Suprapubic skin (tissue), 4 donors: Measurements from ENCODE around the gene ADAMTS9. TPM values are rescaled to one million over a fixed set of nuclear protein-coding genes. Genes with fewer than 3 reads are reported as not detected.

Experiments
- DNase-seq, 2 donors: peaks; one replicate each; pipeline ENCODE4 v3.0.0-alpha.2; 2019; ENCODE audit warnings: low spot score in 2 of 2
- H3K27ac ChIP-seq: fragments of 200-600 bp; sonication (generic); one replicate; pipeline ENCODE4 v1.5.1; 2019
- H3K27me3 ChIP-seq: fragments of 200-600 bp; sonication (generic); one replicate; pipeline ENCODE4 v1.5.1; 2019
- H3K36me3 ChIP-seq: fragments of 200-600 bp; sonication (generic); one replicate; pipeline ENCODE4 v1.5.1; 2019
- H3K4me1 ChIP-seq: fragments of 200-600 bp; sonication (generic); one replicate; pipeline ENCODE4 v1.5.1; 2019
- H3K4me3 ChIP-seq: fragments of 200-600 bp; sonication (generic); one replicate; pipeline ENCODE4 v1.5.1; 2019; ENCODE audit warnings: mild to moderate bottlenecking
- H3K9me3 ChIP-seq: fragments of 200-600 bp; sonication (generic); one replicate; pipeline ENCODE4 v1.5.1; 2019
- CTCF ChIP-seq, 2 donors: fragments of 200-600 bp in 1 of 2; fragments of 450-650 bp in 1 of 2; sonication (generic) in 1 of 2; IDR thresholded peaks; one replicate each; pipeline ENCODE4 v1.5.1; 2016 to 2019; ENCODE audit warnings: antibody characterized with exemption in 2 of 2, mild to moderate bottlenecking in 1 of 2, moderate library complexity in 1 of 2
- EP300 ChIP-seq: sonication (generic); formaldehyde crosslinking; IDR thresholded peaks from one replicate; pipeline ENCODE4 v1.6.1; 2017; ENCODE audit warnings: antibody characterized with exemption
- POLR2A ChIP-seq, 2 donors: fragments of 450-650 bp; IDR thresholded peaks; one replicate each; pipeline ENCODE4 v1.6.1; 2017; ENCODE audit warnings: antibody characterized with exemption in 2 of 2, mild to moderate bottlenecking in 2 of 2, moderate library complexity in 2 of 2
- POLR2AphosphoS5 ChIP-seq, 3 donors: sonication (generic); formaldehyde crosslinking; IDR thresholded peaks; one replicate each; pipeline ENCODE4 v1.6.1; 2017; ENCODE audit warnings: antibody characterized with exemption in 3 of 3
- WGBS: methylation state at CpG from one replicate; pipeline ENCODE4 v1.1.5; 2018; 5-methylcytosine and 5-hydroxymethylcytosine counted together
- total RNA-seq, 4 donors: library from RNA; depleted of rRNA; stranded (reverse); fragments of >200 nt; gene quantifications; one replicate each; pipeline ENCODE4 v1.1.0, GENCODE V29; 2016

The ADAMTS9 gene
- total RNA-seq, 4 donors from 2014 or later: 7.8 to 32.8 (median 9.3) TPM

DNA sequence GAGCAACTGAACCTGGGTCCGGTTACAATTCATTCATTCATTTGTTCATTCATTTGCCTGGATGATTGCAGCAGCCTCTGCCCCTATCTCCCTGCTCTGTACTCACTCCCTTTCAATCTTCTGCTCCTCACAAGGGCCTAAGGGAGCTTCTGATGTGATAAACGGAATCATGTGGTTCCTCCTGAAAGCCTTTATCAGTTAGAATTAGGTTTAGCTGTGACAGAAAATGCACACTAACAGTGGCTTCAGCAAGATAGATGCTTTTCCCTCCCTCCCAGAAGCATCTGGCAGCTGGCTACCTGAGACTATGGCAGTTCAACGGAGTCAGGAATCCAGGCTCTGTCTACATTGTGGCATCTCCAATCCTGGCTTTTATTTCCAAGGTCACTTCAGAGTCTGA, 196.0 kb downstream of the ADAMTS9 start:
- H3K27me3 ChIP-seq: peaks cover 23% of the 10 kb centered on the region
- WGBS: 85% methylated on average over 3 of the region's 3 CpGs
- H3K4me3 ChIP-seq: no peak overlapping the region
- H3K9me3 ChIP-seq: no peaks in the 10 kb centered on the region
- DNase-seq: no peak
- H3K36me3 ChIP-seq: no peaks in the 10 kb centered on the region
- TF ChIP-seq POLR2AphosphoS5 (IDR thresholded peaks at IDR 0.05) (no peak), EP300 (no peak), CTCF (IDR thresholded peaks at IDR 0.05) (no peak), POLR2A (IDR thresholded peaks at IDR 0.05) (no peak)
- H3K27ac ChIP-seq: no peak overlapping the region
- H3K4me1 ChIP-seq: peaks cover 7% of the 10 kb centered on the region

- Histone ChIP-seq H3K27ac (no peak overlapping the region), H3K4me1 (peaks cover 7% of the 10 kb centered on the region), H3K4me3 (no peak overlapping the region), H3K27me3 (peaks cover 23% of the 10 kb centered on the region), H3K9me3 (no peaks in the 10 kb centered on the region), H3K36me3 (no peaks in the 10 kb centered on the region)
- no peak for TF ChIP-seq POLR2AphosphoS5 (IDR thresholded peaks at IDR 0.05)
- TF ChIP-seq POLR2A (IDR thresholded peaks at IDR 0.05): no peak
- no peak for TF ChIP-seq CTCF (IDR thresholded peaks at IDR 0.05)
- TF ChIP-seq EP300: no peak
- 88% methylated on average over 5 of the region's 6 CpGs for WGBS
- no peak for DNase-seq
Measured at GRCh38 chr3:64490180-64490724, 197.5 kb downstream of the ADAMTS9 start.

DNA sequence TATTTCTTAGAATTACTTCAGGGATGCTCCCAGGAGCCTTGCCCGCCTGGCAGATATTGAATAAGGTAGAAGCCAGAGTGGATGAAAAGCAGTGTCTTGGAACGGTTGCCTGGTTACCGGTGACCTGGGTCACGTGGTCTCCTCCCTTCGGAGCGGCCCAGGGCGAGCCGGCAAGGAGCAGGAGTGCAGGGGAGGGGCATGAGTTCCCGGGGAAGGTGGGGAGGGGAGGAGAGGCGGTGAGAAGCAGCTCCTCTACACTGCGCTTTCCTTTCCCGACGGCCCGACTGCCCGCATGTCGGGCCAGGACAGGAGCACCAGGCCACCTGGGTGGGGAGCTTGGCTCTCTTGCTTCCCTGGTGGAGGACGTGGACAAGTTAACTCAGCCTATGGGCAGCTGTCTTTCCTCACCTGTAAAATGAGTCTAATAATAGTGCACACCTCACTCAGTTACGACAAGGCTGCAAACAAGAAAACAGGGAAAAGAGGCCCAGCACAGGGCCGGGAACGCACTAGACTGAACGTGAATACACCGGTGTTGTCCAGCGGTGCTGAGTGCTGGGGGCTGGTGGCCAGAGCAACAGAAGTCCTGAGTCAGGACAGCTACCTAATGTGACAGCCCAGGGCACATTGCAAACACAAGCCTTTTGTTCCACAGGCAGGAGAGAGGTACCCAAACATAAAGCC, 198.3 kb downstream of the ADAMTS9 start:
- H3K27ac ChIP-seq: no peak overlapping the region
- peak overlapping the region; percentile 23 for H3K4me3 ChIP-seq
- no peak for DNase-seq
- no peaks in the 10 kb centered on the region for H3K36me3 ChIP-seq
- peaks cover 7% of the 10 kb centered on the region for H3K4me1 ChIP-seq
- 34% methylated on average over 17 of the region's 23 CpGs for WGBS
- no peaks in the 10 kb centered on the region for H3K9me3 ChIP-seq
- TF ChIP-seq POLR2A (IDR thresholded peaks at IDR 0.05) (no peak), CTCF (IDR thresholded peaks at IDR 0.05) (no peak), POLR2AphosphoS5 (IDR thresholded peaks at IDR 0.05) (no peak), EP300 (no peak)
- peaks cover 23% of the 10 kb centered on the region for H3K27me3 ChIP-seq

- no peak overlapping the region for H3K4me3 ChIP-seq
- 40% methylated on average over 5 of the region's 5 CpGs for WGBS
- DNase-seq: no peak
Measured at GRCh38 chr3:64488939-64489338, 198.9 kb downstream of the ADAMTS9 start.

More at GRCh38 chr3:64488939-64489338, 198.9 kb downstream of the ADAMTS9 start:
- Histone ChIP-seq H3K9me3 (no peaks in the 10 kb centered on the region), H3K36me3 (no peaks in the 10 kb centered on the region), H3K4me1 (peaks cover 7% of the 10 kb centered on the region), H3K27ac (no peak overlapping the region), H3K27me3 (peaks cover 23% of the 10 kb centered on the region)
- TF ChIP-seq EP300: no peak
- TF ChIP-seq POLR2A (IDR thresholded peaks at IDR 0.05): no peak
- no peak for TF ChIP-seq CTCF (IDR thresholded peaks at IDR 0.05)
- TF ChIP-seq POLR2AphosphoS5 (IDR thresholded peaks at IDR 0.05): no peak
